Stimulated activated naive CD8-positive, alpha-beta T cell treated with anti-CD3 and anti-CD28 coated beads, Interleukin-15, amount 100 ng/mL, for 72 hours (primary cell): ENCODE results near the gene MRPS27.
"Not testable (repeated sequence)": the region's sequence is repeated elsewhere in the genome, so short reads cannot be mapped to it uniquely, and the experiment has no call there.

ENCODE experiments used
- ATAC-seq: fragments of 150-1000 bp; cut with Tn5 transposase; 2 replicates; pipeline ENCODE4 v1.10.0; 2021; ENCODE audit warnings: mild to moderate bottlenecking, moderate library complexity
- DNase-seq, 2 donors: peaks; one replicate each; pipeline ENCODE4 v3.0.0; 2021 to 2022
- H3K27ac Mint-ChIP-seq, 2 donors: one replicate each; pipeline ENCODE4 v1.8.0; 2022; ENCODE audit warnings: mild to moderate bottlenecking in 2 of 2, mixed read lengths in 2 of 2, moderate library complexity in 2 of 2
- H3K27me3 Mint-ChIP-seq: one replicate; pipeline ENCODE4 v1.8.0; 2022; ENCODE audit warnings: mixed read lengths
- H3K4me1 Mint-ChIP-seq: one replicate; pipeline ENCODE4 v1.8.0; 2022; ENCODE audit warnings: mild to moderate bottlenecking, mixed read lengths
- H3K4me3 Mint-ChIP-seq, 2 donors: one replicate each; pipeline ENCODE4 v1.8.0; 2022; ENCODE audit warnings: mild to moderate bottlenecking in 2 of 2, mixed read lengths in 2 of 2, moderate library complexity in 1 of 2
- H3K9me3 Mint-ChIP-seq, 2 donors: one replicate each; pipeline ENCODE4 v1.8.0; 2022; ENCODE audit warnings: mixed read lengths in 2 of 2

MRPS27 gene

GRCh38 chr5:72305194-72306142, 14.6 kb downstream of the MRPS27 start:
- Mint-ChIP-seq H3K27ac (peak overlapping the region in 1 of 2 donors; percentile 61), H3K27me3 (no peaks in the 10 kb centered on the region), H3K4me3 (no peak overlapping the region), H3K4me1 (peaks cover 38% of the 10 kb centered on the region), H3K9me3 (no peaks in the 10 kb centered on the region)
- DNase-seq (no peak), ATAC-seq (no peak)

- peaks cover 39% of the 10 kb centered on the region for H3K4me1 Mint-ChIP-seq
- no peak overlapping the region for H3K4me3 Mint-ChIP-seq
- no peaks in the 10 kb centered on the region for H3K9me3 Mint-ChIP-seq
- no peak for DNase-seq
- ATAC-seq, result no peak
- H3K27me3 Mint-ChIP-seq, result no peaks in the 10 kb centered on the region
- H3K27ac Mint-ChIP-seq, result no peak overlapping the region
Observed at GRCh38 chr5:72302171-72302570, 17.9 kb downstream of the MRPS27 start.

DNA sequence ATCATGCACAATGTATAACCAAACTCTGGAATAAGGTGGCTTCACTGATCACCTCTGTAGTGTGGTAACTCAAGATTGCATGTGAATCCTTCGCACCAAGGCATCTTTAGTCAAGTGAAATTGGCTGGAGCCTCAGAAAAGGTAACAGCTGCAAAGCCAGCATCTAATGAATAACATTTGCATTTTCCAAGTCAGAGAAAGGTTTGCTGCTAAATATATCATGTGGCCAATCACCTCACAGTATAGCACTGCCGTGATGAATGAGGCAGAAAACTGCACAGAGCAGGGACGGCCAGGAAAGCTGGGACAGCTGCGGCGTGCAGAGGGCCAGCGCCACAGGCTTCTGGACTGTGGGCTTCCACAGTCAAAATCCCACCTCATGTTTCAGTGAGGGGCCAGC, 18.5 kb downstream of the MRPS27 start:
- ATAC-seq, result no peak
- H3K27me3 Mint-ChIP-seq, result no peaks in the 10 kb centered on the region

DNA sequence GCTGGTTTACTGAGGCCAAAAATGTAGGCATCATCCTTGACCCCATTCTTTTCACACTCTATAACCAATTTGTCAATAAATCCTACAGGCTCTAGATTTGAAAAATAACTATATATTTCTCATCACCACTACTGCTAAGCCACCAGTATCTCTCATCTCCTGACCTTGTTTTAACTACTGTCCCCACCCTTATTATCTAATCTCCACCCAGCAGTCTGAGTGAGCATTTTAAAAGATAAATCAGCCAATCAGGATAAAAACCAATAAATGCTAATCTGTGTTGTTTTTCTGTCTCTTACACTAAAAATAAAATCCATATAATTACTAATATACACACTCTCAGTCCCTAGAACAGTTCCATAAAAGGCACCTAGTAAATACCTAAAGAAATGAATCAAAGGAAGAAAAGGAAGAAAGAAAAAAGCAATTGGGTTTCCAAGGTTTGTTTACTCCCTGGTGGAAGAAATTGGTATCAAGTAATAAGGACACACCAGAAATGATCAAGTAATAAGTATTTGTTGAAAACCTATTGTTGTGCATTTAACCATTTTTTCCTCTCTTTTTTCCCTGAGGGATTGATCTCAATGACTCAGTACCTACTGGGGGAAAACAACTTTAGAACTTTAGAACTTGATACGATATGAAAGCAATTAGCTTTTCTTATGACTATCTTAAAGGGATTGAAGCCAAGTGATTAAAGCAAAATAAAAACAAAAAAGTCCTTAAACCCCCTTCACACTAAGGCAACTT, 19.3 kb downstream of the MRPS27 start:
- Mint-ChIP-seq H3K9me3 (no peaks in the 10 kb centered on the region), H3K27me3 (no peaks in the 10 kb centered on the region), H3K4me3 (no peak overlapping the region), H3K27ac (no peak overlapping the region), H3K4me1 (peaks cover 33% of the 10 kb centered on the region)
- no peak for DNase-seq
- ATAC-seq, result no peak

More for the DNA sequence above, 18.5 kb downstream of the MRPS27 start:
- DNase-seq, result no peak
- Mint-ChIP-seq H3K9me3 (no peaks in the 10 kb centered on the region), H3K4me1 (peaks cover 34% of the 10 kb centered on the region), H3K4me3 (no peak overlapping the region), H3K27ac (no peak overlapping the region)

- Mint-ChIP-seq H3K27me3 (no peaks in the 10 kb centered on the region), H3K27ac (no peak overlapping the region)
- no peak for ATAC-seq
Observed at GRCh38 chr5:72298711-72299110, 21.3 kb downstream of the MRPS27 start.

DNA sequence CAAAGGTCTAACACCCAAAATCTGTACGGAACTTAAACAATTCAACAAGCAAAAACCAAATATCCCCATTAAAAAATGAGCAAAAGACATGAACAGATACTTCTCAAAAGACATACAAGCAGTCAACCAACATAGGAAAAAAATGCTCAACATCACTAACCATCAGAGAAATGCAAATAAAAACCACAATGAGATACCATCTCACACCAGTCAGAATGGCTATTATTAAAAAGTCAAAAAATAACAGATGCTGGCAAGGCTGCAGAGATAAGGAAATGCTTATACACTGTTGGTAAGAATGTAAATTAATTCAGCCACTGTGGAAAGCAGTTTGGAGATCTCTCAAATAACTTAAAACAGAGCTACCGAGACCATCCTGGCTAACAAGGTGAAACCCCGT, 21.9 kb downstream of the MRPS27 start:
- not testable (repeated sequence) for H3K27ac Mint-ChIP-seq, DNase-seq
- peaks cover 20% of the 10 kb centered on the region for H3K4me1 Mint-ChIP-seq

More at GRCh38 chr5:72298711-72299110, 21.3 kb downstream of the MRPS27 start:
- peaks cover 21% of the 10 kb centered on the region for H3K4me1 Mint-ChIP-seq
- no peaks in the 10 kb centered on the region for H3K9me3 Mint-ChIP-seq
- no peak for DNase-seq
- H3K4me3 Mint-ChIP-seq, result no peak overlapping the region

GRCh38 chr5:72296256-72296655, 23.8 kb downstream of the MRPS27 start:
- ATAC-seq, result no peak
- H3K4me1 Mint-ChIP-seq, result peaks cover 20% of the 10 kb centered on the region
- H3K27ac Mint-ChIP-seq, result no peak overlapping the region
- no peaks in the 10 kb centered on the region for H3K9me3 Mint-ChIP-seq
- no peak overlapping the region for H3K4me3 Mint-ChIP-seq
- H3K27me3 Mint-ChIP-seq, result no peaks in the 10 kb centered on the region
- no peak for DNase-seq

More for the DNA sequence above, 21.9 kb downstream of the MRPS27 start:
- H3K4me3 Mint-ChIP-seq, ATAC-seq, H3K27me3 Mint-ChIP-seq, H3K9me3 Mint-ChIP-seq: not testable (repeated sequence)

- DNase-seq (no peak), ATAC-seq (no peak)
- Mint-ChIP-seq H3K4me1 (peaks cover 20% of the 10 kb centered on the region), H3K27ac (no peak overlapping the region), H3K4me3 (no peak overlapping the region), H3K27me3 (no peaks in the 10 kb centered on the region), H3K9me3 (no peaks in the 10 kb centered on the region)
Observed at GRCh38 chr5:72295539-72295938, 24.5 kb downstream of the MRPS27 start.

GRCh38 chr5:72294473-72294872, 25.6 kb downstream of the MRPS27 start:
- no peak for DNase-seq
- H3K4me3 Mint-ChIP-seq, result no peak overlapping the region
- H3K27ac Mint-ChIP-seq, result no peak overlapping the region
- H3K9me3 Mint-ChIP-seq, result no peaks in the 10 kb centered on the region
- peaks cover 11% of the 10 kb centered on the region for H3K4me1 Mint-ChIP-seq
- ATAC-seq, result no peak
- no peaks in the 10 kb centered on the region for H3K27me3 Mint-ChIP-seq

- peaks cover 11% of the 10 kb centered on the region for H3K4me1 Mint-ChIP-seq
- H3K27ac Mint-ChIP-seq, result no peak overlapping the region
- H3K27me3 Mint-ChIP-seq, result no peaks in the 10 kb centered on the region
- H3K9me3 Mint-ChIP-seq, result no peaks in the 10 kb centered on the region
- ATAC-seq (no peak), DNase-seq (no peak)
- no peak overlapping the region for H3K4me3 Mint-ChIP-seq
Observed at GRCh38 chr5:72293495-72294055, 26.5 kb downstream of the MRPS27 start.

DNA sequence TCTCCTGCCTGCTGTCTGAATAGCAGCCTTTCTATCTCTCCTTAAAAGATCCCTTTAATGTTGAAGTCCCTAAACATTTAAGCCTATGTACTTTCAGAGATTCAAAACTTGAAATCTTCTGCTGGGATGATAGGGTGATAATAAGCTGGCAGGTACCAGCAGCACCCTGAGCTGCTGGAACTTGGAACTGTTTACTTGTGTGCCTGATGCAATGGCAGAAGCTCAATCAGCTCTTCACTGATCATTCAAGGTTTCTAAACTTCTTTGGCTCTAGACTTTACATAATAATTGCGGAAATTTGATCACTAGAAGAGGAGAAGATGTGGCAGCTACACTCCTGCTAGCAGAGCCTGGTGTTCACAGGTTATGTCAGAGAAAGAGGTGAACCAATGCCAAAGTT, 27.6 kb downstream of the MRPS27 start:
- peaks cover 5% of the 10 kb centered on the region for H3K4me1 Mint-ChIP-seq
- no peaks in the 10 kb centered on the region for H3K9me3 Mint-ChIP-seq
- ATAC-seq (no peak), DNase-seq (no peak)
- no peak overlapping the region for H3K27ac Mint-ChIP-seq
- H3K27me3 Mint-ChIP-seq, result no peaks in the 10 kb centered on the region
- no peak overlapping the region for H3K4me3 Mint-ChIP-seq

DNA sequence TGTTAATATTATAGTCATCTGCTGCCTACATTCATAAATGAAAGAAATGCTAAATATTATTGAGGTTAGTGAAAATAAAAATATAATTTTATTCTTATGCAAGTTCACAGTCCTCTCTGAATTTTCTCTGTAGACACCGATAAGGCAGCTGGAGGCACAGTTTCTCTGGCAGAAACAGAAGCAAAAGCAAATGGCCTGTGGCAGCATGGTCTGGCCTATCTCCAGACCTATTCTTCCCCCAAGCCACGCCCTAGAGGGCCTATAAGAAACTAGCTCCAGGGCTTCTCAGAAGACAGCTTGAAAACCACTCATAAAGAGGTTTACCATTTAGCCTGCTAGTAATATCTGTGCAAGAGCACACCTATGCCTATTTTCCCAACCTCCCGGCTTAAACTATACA, 28.4 kb downstream of the MRPS27 start:
- ATAC-seq (no peak), DNase-seq (no peak)
- Mint-ChIP-seq H3K9me3 (no peaks in the 10 kb centered on the region), H3K4me3 (no peak overlapping the region), H3K4me1 (peaks cover 5% of the 10 kb centered on the region), H3K27me3 (no peaks in the 10 kb centered on the region), H3K27ac (no peak overlapping the region)

GRCh38 chr5:72290356-72291133, 29.5 kb downstream of the MRPS27 start:
- Mint-ChIP-seq H3K4me1 (peaks cover 5% of the 10 kb centered on the region), H3K4me3 (no peak overlapping the region), H3K27ac (no peak overlapping the region), H3K27me3 (no peaks in the 10 kb centered on the region), H3K9me3 (no peaks in the 10 kb centered on the region)
- no peak for ATAC-seq
- no peak for DNase-seq

DNA sequence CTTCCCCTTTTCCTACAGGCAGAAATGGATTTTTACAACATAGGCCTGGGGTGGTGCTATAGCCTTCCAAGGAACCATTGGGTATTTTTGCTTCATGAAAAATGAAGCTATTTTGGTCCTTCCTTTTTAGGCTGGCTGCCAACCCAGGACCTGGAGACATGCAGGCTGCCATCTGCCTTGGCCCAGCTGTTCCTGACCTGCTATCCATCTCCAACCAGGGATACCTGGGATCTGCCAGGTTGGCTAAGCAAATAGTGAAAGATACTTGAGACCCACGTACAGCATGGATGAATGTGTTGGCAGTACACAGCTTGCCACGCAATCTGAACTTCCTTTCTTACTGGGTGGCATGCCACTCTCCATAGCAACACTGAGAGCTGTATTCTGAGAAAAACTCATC, 31.1 kb downstream of the MRPS27 start:
- Mint-ChIP-seq H3K4me3 (no peak overlapping the region), H3K27me3 (no peaks in the 10 kb centered on the region), H3K9me3 (no peaks in the 10 kb centered on the region), H3K4me1 (no peaks in the 10 kb centered on the region), H3K27ac (no peak overlapping the region)
- ATAC-seq (no peak), DNase-seq (no peak)

GRCh38 chr5:72286798-72287197, 33.2 kb downstream of the MRPS27 start:
- no peak overlapping the region for H3K4me3 Mint-ChIP-seq
- no peaks in the 10 kb centered on the region for H3K27me3 Mint-ChIP-seq
- no peak overlapping the region for H3K27ac Mint-ChIP-seq
- DNase-seq (no peak), ATAC-seq (no peak)
- no peaks in the 10 kb centered on the region for H3K9me3 Mint-ChIP-seq
- no peaks in the 10 kb centered on the region for H3K4me1 Mint-ChIP-seq
